Limb (tissue), 2 donors: ENCODE data around the gene ARHGAP33.
"Not testable (repeated sequence)": the region's sequence is repeated elsewhere in the genome, so short reads cannot be mapped to it uniquely, and the experiment has no call there.

Experiments used
- DNase-seq, 2 donors: peaks; one replicate each; pipeline ENCODE4 v3.0.0-alpha.2; 2016; ENCODE audit errors: extremely low spot score in 2 of 2

ARHGAP33 gene

DNA sequence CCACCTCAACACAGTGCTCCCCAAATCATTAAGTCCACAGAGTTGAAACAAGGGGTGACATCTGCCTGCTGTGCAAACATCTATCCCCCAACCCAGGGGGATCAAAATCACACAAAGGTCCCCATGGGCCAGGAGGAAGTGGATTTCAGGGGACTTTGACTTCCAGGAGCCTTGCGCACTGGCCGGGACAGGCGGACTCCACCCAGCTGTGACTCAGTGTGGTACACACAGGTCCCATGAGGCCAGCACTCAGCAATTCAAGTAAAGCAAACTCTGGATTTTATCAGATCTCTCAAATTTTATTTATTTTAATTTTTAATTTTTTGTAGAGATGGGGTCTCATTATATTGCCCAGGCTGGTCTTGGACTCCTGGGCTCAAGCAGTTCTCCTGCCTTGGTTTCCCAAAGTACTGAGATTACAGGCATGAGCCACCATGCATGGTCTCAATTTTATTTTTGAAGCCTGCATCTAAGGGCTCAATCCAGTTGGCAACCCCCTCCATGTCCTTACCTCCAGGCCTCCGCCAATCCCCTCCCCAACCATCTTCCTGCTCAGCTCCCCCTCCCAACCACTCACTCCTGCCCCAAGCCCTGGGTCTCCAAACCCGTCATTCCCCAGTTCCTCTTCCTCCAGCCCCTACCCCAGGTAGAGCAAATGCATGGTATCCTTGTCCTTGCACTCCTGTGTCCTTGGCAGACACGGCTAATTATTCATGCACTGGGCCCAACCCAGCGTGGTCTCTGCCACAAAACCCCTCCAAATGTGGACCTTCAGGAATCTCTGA is 18.2 kb downstream of the ARHGAP33 start:
- no peak for DNase-seq

DNA sequence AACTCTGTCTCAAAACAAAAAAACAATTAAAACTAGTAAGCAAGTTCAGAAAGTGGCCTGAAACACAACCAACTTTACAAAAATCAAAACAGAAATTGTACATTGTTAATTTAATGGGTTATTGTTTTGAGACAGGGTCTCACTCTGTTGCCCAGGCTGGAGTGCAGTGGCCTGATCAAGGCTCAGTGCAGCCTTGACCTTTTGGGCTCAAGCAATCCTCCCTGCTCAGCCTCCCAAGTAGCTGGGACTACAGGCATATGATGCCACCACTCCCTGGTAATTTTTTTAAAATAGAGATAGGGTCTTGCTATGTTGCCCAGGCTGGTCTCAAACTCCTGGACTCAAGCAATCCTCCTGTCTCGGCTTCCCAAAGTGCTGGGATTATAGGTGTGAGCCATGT is 20.2 kb downstream of the ARHGAP33 start:
- DNase-seq, result not testable (repeated sequence)

DNA sequence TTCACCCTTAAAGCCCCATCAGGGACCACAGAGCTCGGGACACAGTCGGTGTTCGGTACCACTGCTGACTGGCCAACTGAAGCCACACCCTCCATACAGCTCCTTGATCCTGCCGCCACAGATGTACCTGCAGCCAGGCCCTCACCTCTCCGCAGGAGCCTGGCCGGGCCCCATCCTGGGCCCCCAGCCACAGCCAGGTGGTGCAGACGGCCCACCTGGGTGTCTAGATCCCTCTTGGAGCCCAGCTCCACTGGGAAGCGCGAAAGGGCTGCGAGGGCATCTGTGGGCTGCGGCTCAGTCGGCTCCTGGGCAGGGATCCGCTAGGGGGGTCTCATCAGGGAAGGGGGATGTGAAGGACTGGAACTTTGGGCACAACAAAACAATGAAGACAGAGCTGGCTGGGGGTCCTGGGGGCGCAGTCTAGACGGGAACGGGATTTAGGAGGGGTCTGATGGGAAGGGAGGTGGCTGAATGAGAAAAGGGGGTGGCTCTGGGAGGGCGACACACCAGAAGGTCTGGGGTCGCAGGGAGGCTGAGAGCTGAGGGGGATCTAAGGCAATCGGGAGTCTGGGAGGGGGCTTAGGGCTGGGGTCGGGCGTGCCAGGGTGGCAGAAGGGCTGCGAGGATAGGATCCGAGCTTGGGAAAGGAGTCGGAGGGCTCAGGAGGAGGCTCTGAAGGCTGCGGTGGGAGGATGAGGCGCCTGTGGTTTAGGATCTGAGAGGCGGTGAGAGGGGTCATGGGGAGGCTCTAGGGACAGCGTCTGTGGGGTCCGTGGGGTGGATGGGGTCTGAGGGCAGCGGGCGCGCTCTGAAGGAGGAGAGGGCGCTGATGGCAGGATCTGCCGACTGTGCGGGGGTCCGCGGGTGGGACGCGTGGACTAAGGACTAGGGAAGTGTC is 21.5 kb downstream of the ARHGAP33 start:
- no peak for DNase-seq

DNA sequence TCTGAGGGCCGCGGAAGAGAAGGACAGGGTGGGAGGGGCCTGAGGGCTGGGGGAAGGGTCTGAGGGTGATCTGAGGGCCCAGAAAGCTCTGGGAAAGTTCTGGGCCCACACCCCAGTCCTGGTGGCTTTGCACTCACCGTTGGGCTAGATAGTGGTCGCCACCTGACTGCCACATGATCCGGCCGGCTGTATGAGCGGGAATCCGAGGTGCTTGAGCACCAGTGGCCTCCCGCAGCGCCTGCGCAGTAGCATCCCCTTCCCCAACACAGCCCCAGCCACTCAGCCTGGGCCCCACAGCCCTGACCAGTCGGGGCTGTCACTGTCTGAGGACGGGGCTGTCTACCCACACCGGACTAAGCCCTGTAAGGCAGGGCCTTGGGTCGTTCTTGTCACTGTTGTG is 22.3 kb downstream of the ARHGAP33 start:
- no peak for DNase-seq

DNA sequence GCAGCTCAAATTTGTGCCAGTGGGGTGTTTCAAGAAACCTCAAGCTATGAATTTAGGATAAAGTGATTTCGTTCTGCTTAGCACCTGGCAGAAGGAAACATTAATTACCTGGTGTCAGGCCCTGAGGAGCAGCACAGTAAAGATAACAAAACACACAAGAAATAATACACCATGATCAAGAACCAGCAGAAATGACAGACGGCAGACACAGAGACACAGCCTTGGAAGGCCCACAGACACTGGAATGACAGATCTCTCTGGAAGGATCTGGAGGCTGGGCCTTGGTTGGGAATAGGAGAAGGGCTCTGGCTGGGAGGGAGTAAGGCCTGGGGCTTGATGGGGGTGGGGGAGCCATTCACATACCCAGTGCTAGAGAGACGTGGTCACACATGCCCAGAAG is 26.5 kb downstream of the ARHGAP33 start:
- no peak for DNase-seq

DNA sequence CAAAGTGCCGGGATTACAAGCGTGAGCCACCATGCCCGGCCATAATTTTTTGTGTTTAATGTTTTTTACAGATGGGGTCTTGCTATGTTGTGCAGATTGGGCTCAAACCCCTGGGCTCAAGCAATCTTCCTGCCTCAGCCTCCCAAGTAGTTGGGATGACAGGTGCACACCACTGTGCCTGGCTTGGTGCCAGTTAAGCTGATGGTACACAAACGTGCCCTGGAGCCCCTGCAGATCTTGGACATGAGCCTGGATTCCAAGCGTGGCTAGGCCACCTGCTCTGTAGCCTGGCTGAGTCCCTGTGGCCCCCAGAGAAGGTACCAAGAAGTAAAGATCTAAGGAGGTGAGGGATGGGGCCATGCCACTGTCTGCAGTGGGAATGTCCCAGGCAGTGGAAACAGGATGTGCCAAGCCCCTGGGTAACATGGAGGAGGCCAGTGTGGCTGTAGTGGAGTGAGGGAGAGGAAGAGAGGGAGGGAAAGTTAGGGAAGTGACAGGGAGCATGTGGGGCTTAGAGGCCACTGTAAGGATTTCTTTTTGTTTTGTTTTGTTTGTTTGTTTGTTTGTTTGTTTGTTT is 30.2 kb downstream of the ARHGAP33 start:
- DNase-seq, result no peak

DNA sequence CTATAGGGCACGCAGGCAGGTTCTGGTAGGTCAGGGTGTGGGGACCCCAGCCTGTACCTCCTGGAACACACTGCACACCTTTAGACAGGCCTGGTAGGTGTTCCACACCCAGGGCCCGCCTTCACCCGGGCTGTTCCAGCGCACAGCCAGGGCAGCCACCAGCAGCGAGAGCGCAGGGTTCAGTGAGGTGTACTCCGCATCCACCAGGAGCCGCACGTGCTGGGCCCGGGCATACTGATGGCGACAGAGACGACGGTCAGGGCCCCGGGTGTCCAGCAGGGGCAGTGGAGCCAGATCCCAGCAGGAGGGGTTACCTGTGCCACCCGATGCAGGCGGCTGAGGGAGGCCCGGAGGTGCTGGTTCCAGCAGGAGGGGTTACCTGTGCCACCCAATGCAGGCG is 31.2 kb downstream of the ARHGAP33 start:
- no peak for DNase-seq

DNA sequence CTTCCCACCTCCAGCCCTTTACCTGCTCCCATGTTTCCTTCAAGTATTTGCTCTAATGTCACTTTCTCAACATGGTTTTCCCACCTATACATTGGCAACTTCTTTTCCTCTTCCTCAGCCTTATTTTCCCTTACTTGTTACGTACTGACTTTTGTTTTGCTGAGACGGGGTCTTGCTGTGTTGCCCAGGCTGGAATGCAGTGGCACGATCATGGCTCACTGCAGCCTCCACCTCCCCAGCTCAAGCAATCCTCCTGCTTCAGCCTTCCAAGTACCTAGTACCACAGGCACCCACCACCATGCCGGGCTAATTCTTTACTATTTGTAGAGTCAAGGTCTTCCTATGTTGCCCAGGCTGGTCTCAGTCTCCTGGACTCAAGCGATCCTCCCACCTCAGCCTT is 32.3 kb downstream of the ARHGAP33 start:
- DNase-seq, result no peak

DNA sequence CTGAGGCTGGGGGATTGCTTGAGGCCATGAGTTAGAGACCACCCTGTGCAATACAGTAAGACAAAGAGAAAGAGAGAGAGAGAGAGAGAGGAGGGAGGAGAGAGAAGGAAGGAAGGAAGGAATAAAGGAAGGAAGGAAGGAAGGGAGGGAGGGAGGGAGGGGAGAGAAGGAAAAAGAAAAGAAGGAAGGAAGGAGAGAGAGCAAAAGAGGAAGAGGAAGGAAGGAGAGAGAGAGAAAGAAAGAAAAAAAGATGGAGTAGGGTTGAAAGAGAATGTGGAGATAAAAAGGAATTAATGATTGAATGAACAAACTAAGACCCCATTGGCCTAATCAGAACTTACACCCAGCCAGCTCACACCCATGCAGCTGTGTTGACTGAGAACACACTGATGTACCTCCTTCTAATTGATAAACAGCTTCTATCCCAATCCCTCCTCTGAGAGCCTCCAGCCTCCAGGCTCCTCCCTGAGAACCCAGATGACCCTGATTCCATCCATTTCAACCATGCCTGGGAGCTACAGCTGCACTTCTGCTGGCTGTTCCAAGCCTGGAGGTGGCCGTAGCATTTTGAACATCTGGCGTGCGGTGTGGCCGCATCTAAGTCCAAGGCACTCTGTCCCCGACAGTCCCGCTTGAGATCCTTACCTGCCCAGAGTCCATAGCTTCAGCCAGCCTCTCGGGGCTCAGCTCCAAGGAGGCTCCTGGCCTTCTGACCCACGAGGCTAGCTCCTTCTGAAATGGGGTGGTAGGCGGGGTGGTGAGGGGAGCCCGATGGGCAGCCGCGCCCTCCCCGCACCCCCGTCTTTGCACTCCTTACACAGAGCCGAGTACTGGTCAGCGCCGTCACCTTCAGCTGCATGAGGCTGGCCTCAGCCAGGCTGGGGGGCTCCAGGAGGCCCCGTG is 36.2 kb downstream of the ARHGAP33 start:
- no peak for DNase-seq

DNA sequence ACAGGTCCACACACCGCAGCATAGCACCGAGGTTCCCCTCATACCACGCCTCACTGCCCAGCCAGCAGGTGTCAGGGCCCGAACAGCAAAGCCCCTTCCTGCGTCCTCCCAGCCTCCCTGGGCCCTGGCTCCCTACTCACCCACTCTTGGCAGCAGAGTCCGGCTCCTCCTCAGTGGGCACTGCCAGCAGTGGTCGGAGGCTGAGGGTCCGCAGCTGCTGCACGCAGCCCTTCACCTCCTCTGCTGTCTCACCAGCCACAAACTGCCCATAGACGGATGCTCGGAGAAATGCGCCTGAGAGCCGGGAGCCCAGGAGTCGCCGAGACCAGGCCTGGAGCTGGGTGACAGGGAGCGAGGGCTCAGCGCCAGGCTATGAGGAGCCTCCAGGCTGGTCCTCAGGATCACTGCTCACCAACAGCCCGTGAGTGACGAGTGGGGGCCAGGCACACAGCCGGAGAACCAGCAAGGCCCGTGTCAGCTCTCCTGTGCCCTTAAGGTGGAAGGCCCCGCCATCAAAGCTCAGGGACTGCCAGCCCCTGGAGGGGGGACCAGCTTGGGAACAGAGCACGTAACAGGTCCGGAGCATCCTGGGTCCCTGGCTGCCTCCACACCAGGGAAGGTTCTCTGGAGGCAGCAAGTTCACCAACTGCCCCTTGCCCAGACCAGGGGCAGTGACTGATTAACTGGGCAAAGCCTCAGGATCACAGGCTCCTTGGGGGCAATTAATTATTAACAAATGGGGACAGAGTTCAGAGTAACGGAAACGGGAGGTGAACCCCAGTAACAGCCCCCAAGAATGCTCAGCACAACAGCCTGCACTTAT is 37.1 kb downstream of the ARHGAP33 start, which contains the start of gene PRODH2:
Gene PRODH2 (minus strand): TSS at position 626 of the 823 bp plus-strand sequence. CDS start 40 bp downstream, at position 586.
- no peak for DNase-seq

DNA sequence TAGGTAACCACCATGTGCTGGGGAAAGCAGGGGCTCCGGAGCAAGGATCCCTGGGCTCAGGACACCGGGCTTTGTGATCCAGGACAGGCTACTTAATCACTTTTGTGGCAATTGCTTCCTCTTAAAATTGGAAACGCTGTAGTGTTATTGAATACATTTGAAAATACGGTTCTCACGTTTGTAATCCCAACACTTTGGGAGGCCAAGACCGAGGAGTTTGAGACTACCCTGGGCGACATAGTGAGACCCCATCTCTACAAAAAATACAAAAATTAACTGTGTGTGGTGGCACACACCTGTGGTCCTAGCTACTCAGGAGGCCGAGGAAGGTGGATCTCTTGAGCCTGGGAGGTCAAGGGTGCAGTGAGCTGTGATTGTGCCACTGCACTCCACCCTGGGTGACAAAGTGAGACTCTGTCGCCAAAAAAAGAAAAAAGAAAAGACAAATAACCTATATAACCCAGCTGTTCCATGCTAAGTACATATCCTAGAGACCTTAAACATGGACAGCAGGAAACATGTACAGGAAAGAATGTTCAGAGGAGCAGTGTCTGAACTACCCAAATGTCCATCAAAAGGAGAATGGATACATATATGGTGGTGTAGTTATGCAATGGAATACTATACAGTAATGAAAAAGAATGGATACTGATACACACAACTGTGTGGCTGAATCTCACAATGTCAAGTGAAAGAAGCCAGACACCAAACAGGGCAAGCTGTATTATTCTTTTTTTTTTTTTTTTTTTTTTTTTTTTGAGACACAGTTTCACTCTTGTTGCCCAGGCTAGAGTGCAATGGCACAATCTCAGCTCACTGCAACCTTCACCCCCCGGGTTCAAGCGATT is 37.9 kb downstream of the ARHGAP33 start:
- DNase-seq, result no peak

DNA sequence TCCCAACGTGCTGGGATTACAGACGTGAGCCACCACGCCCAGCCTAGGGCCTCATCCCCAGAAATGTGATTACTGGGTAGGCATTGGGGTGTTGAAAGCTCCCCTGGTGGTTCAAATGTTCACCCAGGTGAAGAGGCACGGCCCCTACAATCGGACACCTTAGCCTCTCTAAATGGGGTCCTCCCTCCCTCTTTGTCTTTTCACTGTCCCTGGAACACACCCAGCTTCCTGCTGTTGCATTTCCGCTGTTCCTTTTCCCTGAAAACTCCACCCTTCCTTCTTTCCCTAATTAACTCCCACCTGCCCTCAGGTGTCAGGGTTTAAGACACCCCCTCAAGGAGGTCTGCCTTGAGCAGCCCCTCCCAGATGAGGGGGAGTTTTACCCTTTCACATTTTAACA is 40.9 kb downstream of the ARHGAP33 start:
- no peak for DNase-seq

DNA sequence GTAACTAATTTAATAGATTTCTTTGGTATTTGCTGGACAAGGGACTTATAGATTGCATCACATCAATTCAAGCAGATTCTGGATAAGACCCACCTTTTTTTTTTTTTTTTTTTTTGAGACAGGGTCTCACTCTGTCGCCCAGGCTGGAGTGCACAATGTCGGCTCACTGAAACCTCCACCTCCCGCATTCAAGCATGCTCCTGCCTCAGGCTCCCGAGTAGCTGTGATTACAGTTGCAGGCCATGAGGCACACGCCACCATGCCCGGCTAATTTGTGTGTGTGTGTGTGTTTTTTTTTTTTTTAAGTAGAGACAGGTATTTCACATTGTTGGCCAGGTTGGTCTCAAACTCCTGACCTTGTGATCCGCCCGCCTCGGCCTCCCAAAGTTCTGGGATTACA is 41.5 kb downstream of the ARHGAP33 start:
- no peak for DNase-seq

DNA sequence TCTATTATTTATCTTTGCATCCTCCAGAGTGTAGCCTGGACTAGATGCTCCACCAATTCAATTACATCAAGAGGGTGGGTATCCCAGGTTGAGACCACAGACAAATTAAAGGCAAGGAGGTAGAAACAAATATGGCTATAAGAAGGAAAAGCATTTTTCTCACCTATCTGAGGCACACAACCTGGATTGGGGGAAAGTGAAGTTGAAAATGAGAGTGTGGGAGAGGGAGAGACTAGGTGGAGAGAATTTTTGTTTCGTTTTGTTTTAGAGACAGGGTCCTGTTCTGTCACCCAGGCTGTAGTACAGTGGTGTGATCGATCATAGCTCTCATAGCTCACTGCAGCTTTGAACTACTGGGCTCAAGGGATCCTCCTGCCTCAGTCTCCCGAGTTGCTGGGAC is 43.1 kb downstream of the ARHGAP33 start:
- DNase-seq, result no peak

DNA sequence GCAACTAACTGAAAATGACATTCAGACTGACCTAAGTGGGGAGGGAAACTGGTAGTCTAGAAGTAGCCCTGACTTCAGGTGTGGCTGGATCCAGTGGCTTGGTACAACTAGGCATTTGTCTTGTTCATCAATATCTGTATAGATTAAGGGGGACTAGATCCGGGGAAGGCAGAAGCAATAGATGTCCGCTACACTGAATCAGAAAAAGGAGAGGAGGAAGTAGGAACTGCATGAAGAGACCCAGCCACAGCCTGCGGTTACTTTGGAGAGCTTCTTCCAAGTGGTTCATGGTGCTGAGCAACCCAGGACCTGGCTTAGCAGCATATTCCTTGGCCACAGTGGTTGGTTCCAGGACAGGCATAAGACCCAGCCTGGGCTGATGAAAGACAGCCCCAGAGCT is 47.2 kb downstream of the ARHGAP33 start:
- no peak for DNase-seq

DNA sequence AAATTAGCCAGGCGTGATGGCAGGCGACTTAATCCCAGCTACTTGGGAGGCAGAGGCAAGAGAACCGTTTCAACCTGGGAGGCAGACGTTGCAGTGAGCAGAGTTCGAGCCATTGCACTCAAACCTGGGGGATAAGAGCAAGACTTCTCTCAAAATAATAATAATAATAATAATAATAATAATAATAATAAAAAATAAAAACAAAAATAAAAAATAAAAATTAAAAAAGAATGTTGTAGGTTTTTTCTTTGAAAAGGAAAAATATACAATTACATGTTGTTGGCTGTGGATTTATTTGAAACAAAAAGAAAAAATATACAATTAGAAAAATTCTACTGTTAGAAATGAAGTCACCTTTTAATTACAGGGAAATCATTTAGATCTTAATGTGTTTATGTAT is 48.8 kb downstream of the ARHGAP33 start:
- DNase-seq, result no peak

DNA sequence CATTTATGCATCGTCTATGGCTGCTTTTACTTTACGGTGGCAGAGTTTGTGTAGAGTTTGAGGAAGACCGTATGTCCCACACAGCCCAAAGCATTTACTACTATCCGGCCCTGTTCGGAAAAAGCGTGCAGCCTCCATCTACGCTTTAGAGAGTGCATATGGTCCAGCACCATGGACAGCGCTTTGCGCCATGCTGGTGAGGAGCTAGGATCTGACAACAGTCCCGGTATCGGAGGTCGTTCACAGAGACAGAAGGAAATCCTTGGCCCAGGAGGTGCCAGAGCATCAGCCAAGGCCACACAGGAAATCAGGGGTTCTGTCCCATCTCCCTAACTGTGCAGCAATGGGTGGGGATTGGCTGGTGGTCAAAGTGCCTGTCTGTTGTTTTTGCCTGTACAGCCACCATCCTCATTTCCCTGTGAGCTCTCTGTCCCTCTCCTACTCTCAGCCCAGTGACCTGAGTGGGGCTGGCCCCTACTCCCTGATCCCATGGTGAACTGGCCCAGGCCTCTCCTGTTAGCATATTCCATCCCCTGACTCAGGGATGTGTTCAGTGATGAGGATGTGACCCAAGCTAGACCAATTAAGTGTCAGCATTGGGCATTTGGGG is 53.4 kb downstream of the ARHGAP33 start:
- DNase-seq, result peak; percentile 59 to 81

DNA sequence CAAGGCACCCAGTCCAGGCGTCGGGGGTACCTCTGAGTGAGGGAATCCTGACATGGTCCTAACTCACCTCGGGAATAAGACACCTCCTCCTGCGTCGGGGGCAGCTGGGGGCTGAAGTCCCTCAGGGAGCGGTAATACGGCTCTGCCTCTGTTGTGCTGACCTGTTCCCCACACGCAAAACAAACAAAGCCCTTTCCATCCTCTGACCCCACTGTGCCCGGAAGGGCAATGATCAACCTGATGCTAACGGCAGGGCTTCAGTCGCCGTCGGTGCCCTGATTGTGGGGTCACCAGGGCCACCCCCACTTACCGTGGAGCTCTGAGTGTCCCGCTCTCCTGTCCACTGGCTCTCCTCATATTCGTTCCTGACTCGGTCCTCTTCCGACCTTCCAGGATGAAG is 55.6 kb downstream of the ARHGAP33 start:
- no peak for DNase-seq

DNA sequence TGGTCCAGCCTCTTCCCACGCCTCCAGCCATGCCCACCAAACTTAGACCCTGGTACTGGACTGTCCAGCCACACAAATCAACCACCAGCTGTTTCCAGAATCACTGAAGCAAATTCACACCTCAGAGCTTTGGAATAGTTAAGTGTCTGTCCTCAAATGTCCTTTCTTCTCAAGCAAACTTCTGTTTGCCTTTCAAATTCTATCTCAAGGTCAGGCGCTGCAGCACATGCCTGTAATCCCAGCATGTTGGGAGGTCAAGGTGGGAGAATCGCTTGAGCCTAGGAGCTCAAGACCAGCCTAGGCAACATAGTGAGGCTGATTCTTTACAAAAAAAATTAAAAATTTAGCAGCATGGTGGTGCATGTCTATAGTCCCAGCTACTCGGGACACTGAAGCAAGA is 56.7 kb downstream of the ARHGAP33 start:
- no peak for DNase-seq
